HG02981 (cell line): ENCODE measurements around the gene GRK3.

Experiments
- ATAC-seq: cut with Tn5 transposase; IDR thresholded peaks from one replicate; pipeline ENCODE4 v1.9.1; 2021; ENCODE audit warnings: mild to moderate bottlenecking, moderate library complexity; ENCODE audit not compliant: unreplicated experiment

The GRK3 gene

GRCh38 chr22:25751174-25751581, 186.7 kb downstream of the GRK3 start:
- no peak for ATAC-seq

DNA sequence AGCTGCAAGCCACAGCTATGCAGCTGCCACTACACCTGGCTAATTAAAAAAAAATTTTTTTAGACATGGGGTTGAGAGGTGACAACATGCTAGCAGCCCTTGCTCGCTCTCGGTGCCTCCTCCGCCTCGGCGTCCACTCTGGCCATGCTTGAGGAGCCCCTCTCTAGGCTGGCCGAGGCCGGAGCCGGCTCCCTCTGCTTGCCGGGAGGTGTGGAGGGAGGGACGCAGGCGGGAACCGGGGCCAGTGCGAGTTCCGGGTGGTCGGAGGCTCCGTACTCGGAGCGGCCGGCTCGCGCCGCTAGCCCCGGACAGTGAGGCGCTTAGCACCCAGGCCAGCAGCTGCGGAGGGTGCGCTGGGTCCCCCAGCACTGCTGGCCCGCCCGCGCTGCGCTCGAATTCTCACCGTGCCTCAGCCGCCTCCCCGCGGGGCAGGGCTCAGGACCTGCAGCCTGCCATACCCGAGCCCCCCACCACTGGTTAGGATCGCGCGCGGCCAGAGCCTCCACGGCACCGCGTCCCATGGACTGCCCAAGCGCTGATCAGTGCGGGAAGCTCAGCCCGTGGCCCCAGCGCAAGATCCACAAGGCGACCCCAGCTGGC, 188.2 kb downstream of the GRK3 start:
- no peak for ATAC-seq

GRCh38 chr22:25753252-25753651, 188.8 kb downstream of the GRK3 start:
- ATAC-seq = no peak

GRCh38 chr22:25754527-25755202, 190.2 kb downstream of the GRK3 start:
- ATAC-seq = no peak

DNA sequence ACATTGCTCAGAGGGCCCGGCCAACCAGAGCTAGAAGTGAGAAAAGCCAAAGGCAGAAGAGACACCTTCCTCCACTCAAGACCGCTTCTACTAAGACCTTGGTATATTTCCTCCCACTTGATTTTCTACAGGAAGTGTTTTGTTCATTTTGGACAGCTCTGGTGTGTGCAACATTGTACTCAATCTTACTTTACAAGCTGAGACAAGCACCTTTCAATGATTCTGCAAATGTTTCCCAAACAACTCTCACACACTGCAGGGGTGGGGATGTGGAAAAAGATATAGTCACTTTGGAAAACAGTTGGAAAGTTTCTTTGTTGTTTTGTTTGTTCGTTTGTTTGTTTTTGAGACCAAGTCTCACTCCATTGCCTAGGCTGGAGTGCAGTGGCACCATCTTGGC, 193.2 kb downstream of the GRK3 start:
- no peak for ATAC-seq

GRCh38 chr22:25758316-25758715, 193.8 kb downstream of the GRK3 start:
- ATAC-seq = no peak

DNA sequence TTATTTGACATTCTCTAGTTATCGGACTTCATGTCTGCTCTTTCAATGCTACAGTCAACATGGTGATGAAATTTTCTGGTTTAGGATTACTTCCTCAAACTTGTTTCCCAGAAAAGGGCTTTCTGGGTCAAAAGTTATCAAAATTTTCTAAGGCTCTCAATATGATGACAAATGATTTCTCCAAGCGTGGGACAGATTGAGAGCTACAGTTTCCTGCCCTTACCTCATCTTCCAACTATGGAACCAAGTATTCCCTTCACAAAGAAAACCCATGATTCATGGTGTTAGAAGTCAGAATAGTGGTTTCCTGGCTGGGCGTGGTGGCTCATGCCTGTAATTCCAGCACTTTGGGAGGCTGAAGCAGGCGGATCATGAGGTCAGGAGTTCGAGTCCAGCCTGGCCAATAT, 195.4 kb downstream of the GRK3 start:
- ATAC-seq = no peak

- no peak for ATAC-seq
Observed at GRCh38 chr22:25760294-25760693, 195.8 kb downstream of the GRK3 start.

GRCh38 chr22:25760848-25761595, 196.5 kb downstream of the GRK3 start:
- no peak for ATAC-seq

DNA sequence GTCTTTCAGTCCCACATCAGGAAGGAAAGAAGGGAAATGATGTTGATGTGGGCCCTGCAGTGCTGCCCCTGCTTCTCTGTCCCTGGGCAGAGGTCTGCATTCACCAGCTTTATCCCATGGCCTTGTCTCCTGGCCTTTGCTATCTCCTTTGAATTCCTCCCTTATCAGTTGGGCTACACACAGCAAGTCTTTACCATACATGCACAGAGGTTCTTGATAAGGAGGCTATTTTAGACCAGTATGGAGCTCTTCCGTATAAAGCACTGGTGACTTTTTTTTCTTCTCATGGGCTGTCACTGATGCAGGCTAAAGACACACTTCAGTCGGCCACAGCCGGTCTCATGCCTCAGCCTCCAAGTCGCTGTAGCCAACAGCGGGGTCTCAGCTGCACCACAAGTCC, 197.7 kb downstream of the GRK3 start:
- ATAC-seq = no peak

GRCh38 chr22:25763239-25763777, 198.8 kb downstream of the GRK3 start:
- no peak for ATAC-seq

GRCh38 chr22:25764270-25765015, 200.0 kb downstream of the GRK3 start:
- ATAC-seq = no peak

DNA sequence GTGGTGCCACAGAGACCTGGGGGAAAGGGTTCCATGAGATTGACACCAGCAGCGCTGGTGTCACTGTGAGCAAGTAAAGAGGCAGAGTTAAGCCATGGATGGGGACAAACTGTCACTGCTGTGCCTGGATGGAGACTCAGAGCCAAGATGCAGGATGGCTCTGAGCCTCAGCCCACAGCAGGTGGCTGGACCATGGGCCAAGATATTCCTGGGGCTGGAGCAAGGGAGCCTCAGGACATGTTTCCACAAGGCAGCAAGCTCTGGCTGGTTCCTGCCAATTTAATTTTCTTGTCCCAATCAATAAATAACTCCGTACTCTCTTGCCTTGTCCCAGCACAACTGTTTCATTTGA, 200.5 kb downstream of the GRK3 start:
- no peak for ATAC-seq

DNA sequence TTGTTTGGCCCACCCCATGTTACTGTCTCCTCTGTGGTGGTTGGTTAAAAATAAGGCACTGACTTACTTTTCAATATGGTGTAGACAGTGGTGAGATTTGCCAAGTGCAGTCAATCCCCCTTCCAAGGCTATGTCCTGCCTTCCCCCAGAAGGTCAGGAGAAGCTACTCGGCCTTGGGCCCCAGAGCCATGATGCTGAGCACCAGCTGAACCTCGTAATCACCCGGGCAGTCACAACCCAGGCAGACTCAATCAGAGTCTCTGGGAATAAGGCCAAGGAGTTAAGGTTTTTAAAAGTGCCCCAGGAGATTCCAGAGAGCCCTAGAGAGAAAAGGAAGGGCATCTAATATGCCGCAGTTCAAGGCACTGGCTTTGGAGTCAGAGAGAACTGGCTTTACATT, 201.3 kb downstream of the GRK3 start:
- ATAC-seq = no peak

DNA sequence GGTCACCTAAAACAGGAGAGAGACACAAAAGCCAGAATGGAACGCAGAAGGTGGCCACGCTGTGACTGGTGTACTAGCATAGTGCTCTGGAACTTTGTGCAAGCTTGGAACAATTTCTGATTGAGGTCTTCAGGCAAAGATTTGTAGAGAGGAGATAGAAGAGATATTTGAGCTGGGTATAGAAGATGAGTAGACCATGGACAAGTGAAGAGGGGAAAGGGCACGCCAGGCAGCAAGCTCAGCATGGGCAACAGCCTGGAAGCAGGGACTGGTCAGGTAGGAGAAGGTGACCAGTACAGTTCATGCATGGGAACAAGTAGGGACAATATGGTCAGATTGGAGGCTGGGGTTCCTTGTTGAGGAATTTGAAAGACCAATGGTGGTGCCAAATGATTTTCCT, 201.9 kb downstream of the GRK3 start:
- no peak for ATAC-seq

DNA sequence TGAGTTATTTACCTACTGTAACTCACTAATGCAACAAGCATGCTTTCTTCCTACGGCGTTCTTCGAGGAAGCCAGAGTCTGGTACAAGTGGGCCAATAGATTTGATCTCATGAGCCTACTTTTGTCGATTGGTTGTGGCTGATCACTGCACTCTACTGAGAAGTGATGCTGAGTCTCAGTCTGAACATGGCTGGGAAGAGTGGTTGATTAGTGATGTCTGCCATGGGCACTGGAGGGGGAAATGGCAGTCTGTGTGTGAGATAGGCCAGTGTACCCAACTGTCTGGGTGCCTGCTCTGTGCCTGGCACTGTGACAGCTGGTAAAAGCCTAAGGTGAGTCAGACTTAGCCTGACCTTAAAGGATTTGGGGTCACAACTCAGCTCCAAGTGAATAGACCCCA, 205.9 kb downstream of the GRK3 start:
- no peak for ATAC-seq

- ATAC-seq = no peak
Observed at GRCh38 chr22:25772288-25772687, 207.8 kb downstream of the GRK3 start.

GRCh38 chr22:25774575-25775026, 210.1 kb downstream of the GRK3 start:
- ATAC-seq = no peak

GRCh38 chr22:25775531-25775930, 211.1 kb downstream of the GRK3 start:
- no peak for ATAC-seq

DNA sequence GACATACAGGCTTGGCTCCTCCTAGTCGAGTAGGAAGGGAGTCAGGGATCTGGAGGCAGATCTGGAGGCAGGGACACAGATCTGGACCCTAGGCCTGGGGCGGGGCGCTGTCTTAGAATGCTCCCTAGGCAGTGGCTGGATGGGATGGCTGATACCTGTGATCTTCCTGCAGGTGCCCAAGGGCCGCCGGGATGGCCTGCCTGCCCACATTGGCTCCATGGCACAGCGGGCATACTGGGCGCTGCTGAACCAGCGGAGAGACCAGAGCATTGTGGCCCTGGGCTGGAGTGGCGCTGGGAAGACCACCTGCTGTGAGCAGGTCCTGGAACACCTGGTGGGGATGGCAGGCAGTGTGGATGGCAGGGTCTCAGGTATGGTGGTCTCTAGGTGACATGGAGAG, 212.9 kb downstream of the GRK3 start:
- ATAC-seq = no peak

DNA sequence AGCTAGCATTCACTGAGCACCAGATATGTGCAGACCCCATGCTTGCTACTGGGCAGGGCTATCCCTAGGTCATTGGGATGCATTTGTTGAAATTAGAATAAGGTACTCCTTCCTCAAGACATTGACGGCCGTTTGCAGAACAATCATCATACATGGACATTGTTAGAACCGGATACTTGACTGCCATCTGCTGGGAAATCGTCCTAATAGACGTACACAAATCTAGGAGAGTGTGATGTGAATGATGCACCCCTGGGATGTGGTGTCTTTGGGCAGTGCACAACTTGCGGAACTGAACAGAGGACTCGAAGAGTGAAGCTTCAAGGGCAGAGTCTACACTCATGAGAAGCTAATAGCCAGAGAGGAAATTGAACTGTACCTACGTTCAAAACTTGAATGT, 213.4 kb downstream of the GRK3 start:
- ATAC-seq = no peak
